MM.1S (cell line): ENCODE results near the gene PDZRN3.

ENCODE experiments used
- EZH2 ChIP-seq: fragments of 300-600 bp; sonication (generic); optimal IDR thresholded peaks from 2 replicates; pipeline ENCODE3; 2017; ENCODE audit warnings: low read depth, mild to moderate bottlenecking, antibody characterized with exemption, low read length, mixed read lengths
- TF ChIP-seq, protein P1 (sequence below): fragments of 300-600 bp; sonication (generic); IDR thresholded peaks from 2 replicates; pipeline ENCODE4 v1.5.1; 2016; ENCODE audit warnings: antibody characterized with exemption, low read length, mixed read lengths

DNA sequence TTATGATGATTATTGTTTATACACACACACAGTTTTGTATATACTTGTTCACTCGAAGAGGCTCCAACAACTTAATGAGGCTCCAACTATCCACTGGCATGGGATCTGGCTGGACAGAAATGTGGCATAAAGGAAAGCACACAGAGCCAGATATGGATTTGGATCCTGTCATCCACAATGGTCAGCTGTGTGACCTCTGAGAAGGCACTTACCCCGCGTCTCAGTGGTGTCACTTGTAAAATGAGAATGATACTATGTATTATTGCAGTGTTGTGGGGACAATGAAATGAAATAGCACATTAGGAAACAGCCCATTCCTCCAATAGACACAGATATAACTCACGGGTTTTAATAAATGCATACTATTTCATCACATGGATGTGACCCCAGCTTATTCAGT lies 42.2 kb downstream of the PDZRN3 start:
- TF ChIP-seq, protein P1, sequence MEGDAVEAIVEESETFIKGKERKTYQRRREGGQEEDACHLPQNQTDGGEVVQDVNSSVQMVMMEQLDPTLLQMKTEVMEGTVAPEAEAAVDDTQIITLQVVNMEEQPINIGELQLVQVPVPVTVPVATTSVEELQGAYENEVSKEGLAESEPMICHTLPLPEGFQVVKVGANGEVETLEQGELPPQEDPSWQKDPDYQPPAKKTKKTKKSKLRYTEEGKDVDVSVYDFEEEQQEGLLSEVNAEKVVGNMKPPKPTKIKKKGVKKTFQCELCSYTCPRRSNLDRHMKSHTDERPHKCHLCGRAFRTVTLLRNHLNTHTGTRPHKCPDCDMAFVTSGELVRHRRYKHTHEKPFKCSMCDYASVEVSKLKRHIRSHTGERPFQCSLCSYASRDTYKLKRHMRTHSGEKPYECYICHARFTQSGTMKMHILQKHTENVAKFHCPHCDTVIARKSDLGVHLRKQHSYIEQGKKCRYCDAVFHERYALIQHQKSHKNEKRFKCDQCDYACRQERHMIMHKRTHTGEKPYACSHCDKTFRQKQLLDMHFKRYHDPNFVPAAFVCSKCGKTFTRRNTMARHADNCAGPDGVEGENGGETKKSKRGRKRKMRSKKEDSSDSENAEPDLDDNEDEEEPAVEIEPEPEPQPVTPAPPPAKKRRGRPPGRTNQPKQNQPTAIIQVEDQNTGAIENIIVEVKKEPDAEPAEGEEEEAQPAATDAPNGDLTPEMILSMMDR: no peak
- TF ChIP-seq EZH2: no peak
